T-helper 2 cell treated with Interferon-gamma antibody and Interleukin-4, amounts not matched to agents 100 ng/mL and 5 ng/mL, for 36 hours (primary cell): Measurements from ENCODE around the gene MGLL. TPM values are rescaled to one million over a fixed set of nuclear protein-coding genes. Genes with fewer than 3 reads are reported as not detected.

ENCODE experiments used
- intact Hi-C: fragments of 100-400 bp; cut with micrococcal nuclease; formaldehyde crosslinking; loops from one replicate; pipeline ENCODE4 v1.15.1; 2023
- total RNA-seq: library from RNA; stranded (reverse); gene quantifications from 2 replicates; pipeline ENCODE4 v1.2.3, GENCODE V29; 2022

Gene MGLL
- total RNA-seq, 1 donor from 2014 or later = 3.8 TPM

DNA sequence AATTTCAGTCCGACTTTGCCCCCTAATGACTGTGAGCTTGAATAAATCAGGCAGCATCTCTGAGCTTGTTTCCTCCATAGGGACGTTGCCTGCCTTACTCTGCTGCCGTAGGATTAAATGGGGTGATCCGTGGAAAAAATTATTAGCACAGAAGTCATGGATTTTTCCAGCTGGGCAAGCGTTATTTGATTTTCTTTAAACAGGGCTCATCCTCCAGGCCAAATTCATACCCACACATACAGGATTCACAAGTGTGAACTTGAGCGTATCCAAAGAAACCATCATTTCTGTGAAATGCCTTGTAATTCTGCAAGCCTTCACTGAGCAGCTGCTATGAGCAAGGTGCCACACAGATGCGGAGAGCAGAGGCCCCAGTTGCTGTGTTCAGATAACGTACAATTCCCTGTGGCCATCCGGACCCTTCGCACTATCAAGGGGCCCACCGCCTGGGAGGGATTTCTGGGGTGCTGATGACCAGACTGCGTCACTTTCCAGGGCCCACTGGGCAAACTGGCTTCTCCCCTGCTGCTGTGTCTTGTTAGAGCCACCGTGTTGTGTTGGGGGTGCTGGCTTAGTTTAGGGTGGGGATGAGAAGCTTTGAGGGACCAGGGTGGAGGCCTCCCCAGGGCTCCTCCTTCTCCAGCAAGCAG lies 61.4 kb downstream of the MGLL start:
- intact Hi-C loops = no loop called here

DNA sequence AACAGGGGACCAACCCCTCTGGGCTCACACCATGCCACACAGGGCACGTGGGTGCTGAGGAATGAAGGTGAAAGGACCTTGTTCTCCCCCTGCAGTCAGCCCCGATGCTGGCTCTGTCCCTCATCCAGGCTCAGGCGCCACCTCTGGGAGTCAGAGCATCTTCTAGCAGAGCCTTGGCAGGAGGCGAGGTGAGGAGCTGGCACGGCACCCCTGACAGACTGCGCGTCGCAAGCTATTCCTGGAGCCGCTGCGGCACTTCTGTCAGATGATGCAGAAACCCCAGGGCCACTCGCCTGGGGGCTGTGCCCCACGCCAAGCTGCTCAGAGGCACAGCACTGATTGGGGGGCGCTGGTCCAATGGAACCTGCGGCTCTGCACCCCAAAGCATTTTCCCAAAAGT lies 62.0 kb downstream of the MGLL start:
- intact Hi-C loops = no loop called here

DNA sequence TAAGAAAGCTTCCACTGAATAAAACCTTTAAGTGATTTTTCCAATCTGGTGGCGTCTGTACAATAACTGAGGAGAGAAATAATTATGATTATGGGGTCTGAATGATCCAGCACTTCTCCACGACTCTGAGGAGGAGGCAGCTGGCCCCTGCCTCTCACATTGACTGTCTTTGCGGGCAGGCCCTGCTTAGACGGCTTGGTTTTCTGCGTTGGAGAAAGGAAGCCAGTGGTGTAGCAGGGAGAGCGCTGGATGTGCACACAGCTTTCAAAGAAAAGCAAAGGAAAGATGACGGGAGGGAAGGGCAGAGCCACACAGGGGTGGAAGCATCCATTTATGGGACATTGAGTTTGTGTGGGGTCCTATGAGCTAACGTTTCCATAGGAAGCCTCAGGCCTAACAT lies 62.5 kb downstream of the MGLL start:
- intact Hi-C loops = no loop called here

DNA sequence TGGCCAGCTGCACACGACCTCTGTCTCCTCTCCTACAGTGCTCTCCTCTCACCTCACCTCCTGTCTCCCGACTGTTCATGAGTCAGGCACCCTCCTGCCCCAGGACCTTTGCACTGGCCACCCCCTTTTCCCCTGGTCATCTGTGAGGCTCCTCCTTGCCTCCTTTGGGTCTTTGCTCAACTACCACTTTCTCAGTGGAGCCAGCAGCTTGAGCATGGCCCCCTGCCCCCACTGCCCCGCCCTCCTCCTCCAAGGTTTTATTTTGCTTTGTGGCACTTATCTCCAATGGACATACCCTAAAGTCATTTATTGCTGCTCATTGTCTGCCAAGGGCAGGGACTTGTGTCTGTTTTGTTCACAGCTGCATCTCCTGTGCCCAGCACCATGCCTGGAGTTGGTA lies 64.3 kb downstream of the MGLL start:
- intact Hi-C loops = no loop called here

DNA sequence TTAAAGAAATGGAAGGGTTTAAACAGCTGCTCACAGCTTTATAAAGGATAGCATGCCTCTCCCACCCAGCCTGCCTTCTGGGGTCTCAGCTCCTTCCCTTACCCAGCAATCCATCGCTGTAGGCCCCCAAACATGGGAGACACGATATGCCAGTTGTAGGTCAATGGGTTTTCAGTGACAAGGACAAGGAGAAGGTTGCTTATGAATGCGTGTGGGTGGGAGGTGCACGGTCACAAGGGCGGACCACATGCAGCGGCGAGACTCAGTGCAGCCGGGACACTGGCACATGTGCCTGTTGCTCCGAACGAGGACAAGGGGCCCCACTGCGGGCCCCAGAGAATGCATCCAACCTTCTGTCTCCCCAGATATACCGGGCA lies 67.0 kb downstream of the MGLL start:
- intact Hi-C loops = no loop called here

DNA sequence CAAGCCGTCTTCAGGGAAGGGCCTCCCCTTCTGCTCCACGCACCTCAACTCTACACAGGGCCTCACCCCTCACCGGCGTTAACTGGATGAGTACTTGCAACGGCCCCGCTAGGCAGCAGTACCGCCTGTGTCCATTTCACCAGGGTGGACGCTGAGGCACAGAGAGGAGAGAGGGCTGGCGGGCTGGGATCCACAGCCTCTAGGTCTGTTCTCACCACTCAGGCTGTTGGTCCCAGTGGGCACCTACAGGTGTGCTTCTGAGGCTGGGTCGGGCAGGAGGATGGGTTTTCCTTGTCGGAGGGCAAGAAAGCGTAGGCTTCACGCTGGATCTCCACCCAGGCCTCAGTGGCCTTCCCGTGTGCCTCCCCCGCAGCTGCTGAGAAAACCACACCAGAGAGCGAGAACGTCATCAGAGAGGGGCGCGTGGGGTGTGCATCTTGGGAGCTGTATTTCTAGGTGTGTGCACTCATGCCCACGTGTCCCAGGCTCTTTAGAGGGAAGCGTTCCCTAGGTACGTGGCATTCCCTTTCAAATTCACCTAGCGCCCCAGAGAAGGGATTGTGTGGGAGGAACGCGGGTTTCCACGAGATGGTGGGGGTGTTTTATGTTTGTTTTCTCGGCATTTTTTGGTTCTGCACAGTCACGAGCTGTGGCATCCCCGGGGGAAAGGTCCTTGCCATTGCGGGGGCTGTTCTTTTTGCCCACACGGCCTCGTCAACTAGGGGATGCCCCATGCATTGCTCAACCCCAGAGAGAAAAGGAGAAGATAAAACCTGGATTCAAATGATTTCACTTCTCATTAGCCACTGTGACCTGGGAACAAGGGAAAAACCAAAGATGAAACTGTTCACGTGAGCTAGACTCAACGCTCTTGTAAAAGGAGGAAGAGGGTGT lies 67.7 kb downstream of the MGLL start:
- intact Hi-C loops = no loop called here

DNA sequence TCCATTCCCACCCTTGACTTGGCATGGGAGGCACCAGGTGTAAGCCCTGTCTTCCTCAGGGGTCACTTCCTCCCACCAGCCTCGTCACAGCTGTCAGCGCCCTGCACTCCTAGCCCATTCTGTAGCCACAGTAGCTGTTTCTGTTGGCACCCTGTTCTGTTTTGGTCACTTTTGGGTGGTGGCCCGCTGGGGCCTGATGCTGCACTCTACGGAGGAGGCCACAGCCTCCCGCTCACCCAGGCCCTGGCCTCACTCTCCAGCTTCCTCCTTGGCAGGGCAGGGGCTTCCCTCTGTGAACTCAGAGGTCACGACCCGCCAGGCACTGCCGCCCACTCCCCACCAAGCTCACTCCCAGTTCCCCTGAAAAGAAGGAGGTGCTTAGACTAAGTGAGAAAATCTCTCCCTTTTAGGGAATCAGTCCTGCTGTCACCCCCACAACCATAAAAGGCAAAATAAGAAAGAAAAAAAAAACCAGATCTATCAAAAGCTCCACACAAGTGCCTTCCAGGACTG lies 68.4 kb downstream of the MGLL start:
- intact Hi-C loops = no loop called here

DNA sequence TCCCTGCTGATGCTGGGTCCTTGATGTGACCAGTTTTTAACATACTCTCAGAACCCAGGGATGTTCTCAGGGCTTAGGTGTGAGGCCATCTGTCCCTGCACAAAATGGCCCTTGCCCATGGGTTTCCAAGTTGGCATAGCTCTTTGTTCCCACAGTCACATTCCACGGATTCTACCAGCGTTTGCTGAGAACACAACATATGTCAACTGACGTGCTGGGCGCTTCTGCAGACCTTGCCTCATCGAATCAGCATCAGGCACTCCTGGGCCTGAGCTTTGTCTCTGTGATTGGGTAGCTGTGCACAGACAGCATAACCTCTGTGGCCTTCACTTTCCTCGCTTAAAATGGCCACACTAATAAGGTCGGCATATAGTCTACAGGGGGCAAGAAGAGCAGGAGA lies 69.0 kb downstream of the MGLL start:
- intact Hi-C loops = no loop called here

DNA sequence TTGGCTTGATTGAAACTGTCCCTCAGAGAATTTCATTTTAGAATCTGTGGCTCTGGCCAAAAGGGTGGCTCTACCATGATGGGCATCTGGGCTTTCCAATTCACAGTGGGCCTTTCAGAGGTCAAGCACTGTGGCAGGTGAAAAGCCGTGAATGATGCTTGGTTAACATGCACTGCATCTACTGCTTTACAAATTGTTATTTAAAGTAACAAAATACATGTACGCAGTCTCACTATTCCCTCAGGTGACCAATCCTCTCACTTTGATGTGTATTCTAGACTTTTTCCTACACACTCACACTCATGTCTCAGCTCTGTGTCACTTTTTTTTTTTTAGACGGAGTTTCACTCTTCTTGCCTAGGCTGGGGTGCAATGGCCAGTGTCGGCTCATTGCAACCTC lies 70.5 kb downstream of the MGLL start:
- intact Hi-C loops = no loop called here

DNA sequence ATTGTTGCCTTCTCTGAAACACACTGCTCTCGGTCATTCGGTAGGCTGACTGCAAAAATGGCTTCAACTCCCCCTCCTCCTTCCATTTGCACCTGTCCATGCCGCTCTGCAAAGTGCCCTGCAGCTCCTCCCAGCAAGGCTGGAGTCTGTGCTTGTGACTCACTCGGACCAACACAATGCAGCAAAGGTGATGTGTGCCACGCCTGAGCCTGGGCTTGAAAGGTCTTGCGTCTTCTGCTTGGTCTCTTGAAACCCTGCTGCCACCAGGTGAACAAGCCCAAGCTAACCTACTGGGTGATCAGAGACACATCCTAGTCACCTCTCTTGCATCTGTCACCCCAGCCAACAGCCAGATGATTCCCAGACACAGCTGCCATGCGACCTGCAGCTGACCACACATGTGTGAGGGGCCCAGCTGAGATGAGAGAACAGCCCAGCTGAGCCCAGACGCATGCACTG lies 71.1 kb downstream of the MGLL start:
- intact Hi-C loops = no loop called here

DNA sequence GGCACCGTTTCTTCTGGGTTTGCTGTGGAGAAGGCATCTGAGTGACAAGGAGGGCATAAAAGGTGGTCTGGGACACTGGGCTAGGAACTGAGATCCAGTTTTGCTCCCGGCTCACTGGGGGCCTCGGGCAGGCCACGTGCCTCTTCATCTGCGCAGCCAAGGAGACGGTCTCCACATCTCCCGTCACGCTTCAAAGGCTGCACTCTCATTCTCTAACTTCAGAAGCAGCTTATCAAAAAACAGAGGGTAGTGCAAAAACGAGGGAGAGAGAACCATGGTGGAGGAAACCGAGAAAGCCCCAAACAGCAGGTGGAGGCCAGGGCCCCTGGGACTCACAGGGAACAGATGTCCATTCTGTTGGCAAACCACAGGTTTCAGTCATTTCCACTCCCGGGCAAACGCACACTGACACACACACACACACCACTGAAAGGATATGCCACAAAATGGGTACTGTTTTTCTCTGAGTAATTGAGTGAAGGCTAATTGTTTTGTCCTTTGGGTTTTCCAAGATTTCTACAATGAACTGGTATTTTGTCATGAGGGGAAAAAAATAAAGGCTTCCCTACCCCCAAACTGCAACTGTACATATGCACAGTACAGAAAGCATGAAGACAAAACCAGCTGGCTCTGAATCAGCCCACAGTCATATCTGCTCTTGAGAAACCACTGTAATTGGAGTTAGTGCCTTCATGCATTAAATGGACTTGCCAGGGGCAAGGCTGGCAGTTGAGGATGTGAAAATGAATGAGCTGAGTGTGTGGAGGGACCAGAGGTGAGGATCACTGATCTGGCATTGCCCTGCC lies 71.9 kb downstream of the MGLL start:
- intact Hi-C loops = no loop called here

DNA sequence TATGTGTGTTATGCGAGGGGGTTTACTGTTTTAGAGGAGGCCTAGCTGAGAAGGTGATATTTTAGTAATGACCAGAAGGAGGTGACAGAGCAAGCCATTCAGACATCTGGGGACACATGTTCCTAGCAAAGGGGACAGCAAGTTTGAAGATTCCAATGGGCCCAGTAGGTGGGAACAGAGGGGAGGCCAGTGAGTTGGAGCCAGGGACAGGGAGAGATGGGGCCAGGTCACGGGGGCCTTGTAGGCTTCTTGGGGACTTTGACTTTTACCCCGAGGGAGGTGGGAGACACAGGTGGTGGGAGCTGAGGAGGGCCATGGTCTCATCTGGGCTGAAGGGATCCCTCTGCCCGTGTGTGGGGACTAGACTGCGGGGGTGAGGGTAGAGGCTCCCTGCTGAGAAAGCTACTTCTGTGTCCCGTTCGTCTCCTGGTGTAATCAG lies 72.5 kb downstream of the MGLL start:
- intact Hi-C loops = no loop called here

DNA sequence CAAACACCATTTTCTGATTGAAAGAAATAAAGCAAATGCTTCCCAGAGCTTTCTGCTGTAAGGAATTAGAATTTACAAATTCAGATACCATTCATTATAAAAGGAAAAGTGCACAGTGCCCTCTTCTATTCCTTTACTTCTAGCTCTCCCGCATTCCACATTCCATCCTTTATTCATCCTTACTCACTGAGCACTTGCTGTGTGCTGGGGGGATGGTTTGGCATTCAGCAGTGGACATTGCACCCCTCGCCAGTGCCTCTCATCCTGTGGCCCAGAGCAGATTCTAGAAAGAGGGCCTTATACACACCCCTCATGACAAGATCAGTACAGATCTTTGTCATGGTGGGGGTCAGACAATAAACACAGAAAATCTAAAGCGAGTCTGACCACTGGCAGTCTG lies 73.0 kb downstream of the MGLL start:
- intact Hi-C loops = no loop called here

DNA sequence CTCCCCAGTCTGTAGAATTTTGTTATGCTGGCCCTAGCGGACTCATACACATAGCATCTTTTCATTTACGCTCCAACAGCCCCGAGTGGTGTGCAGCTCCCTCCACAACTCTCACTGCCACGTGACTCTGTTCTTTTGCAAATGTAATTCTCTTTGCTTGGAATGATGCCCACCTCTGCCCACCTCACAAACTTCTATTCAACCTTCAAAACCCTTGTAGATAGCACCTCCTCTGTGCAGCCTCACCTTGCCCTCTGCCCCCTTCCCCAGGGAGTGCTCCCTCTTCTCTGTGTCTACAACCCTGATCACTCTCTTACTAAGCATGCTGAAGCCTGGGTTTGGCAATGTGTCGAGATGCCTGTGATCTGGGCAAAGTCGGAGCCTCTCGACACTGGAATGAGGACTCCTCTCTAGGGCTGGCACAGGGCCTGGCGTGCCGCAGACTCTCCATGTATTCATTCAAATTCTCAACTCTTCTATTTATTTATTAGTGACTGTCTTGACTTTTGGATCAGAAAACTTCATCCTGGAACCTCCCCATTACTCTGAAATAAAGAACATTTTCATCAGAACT lies 73.5 kb downstream of the MGLL start:
- intact Hi-C loops = no loop called here

DNA sequence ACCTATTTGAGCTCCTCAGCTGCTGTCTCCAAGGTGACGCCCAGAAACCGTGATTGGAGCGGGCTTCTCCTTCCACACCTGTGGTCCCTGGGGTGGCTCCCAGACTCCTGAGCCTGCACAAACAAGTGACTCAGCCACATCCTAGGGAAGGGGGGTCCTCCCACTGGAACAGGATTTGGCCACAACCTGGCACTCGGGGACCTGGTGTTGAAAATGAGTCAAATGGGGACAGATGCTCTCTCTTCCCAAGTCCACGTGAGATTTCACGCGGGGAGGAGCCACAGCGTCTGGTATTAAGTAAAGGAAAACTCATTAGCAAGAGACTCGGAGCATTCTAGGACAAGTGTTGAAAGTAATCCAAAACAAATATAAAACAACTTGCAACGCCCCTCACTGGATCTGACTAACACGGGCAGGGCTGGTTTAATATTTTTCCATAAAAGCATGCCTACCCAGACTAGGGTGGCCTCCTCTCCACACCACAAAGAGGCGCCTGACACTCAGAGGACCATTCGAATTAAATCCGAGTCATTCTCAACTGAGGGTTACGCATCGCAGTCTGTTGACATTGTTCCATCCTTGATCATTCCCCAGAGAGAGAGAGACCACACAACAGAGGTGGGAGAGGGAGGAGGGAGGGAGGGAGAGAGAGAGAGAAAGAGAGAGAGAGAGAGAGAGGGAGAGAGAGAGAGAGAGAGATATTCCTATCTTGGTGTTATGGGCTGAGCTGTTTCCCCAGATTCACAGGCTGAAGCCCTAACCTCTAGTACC lies 74.4 kb downstream of the MGLL start:
- intact Hi-C loops = no loop called here

DNA sequence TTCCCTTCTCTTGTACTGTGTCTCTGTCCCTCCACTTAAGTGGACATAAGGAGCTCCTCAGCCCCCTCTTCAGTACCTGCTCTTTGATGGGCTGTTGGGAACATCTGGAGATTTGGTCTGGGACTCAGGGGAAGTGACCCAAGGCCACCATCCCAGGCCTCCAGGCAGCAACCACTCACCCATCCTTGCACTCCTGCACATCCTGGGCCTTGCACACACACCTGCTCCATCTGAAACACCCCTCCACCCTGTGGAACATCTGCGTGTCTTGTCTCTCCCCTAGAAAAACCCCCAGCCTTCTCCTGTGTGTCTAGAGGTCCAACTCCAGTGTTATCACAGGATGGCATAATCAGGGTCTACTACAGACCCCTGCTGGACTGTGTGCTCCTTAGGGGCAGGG lies 75.2 kb downstream of the MGLL start:
- intact Hi-C loops = no loop called here

DNA sequence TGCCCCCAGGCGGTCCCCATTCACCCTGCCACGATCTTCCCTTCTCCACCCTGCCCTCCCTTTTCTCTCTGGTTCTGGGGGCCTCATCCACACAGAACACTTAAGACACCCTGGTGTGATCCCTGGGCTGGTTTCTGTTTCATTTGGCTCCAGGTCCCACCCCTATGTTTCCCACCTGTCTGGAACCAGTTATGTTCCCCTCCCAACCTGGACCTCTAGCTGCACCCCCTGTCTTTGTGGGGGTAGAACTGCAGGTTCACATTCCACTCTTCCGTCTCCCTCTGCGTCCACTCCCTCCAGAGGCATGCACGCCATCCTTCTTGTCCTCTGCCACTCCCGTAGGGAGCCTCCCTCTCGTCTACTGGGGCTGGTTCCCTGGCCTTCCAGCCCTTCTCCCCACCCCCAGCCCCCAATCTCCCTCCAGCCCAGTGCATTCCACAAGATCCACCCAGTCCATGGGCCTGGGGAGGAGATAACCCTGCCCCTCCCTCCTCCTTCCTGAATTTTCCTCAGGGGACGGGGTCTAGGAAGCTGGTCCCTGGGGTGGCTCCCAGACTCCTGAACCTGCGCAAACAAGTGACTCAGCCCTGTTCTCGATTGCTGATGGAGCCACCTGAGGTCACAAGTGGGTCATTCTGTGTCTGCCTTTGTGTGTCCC lies 75.8 kb downstream of the MGLL start:
- intact Hi-C loops = no loop called here

DNA sequence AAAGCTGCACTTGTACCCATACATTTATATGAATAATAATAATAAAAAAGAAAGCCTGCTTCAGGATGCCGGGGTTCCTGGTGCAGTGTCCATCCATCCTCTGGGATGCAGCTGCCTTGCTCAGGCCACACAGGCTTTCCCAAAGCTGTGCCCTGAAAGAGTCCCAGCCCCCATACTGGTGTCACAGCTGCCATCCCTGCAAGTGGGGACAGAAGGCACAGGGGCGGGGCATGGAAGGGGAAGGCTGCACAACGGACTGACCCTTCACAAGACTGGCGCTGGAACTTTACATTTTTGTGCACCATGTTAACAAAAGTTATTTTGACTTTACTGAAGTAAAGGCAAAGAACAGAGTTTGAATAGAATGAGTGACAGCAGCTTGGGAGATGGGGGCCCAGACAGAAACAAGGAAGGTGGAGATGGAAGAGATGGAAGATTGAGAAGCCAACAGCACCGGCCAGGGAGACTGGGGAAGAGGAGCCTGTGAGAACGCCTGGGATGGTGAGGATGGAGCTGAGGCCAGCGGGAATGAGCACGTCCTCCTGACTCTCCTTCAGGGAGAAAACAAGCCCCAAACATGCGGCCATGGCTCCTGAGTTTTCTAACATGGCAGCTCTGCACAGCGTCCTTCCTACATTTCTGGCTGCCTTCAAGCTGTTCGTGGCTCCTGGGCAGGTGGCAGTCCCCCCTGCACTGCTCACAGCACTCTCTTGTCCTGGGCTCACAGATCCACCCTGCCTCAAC lies 76.5 kb downstream of the MGLL start:
- intact Hi-C loops = no loop called here

DNA sequence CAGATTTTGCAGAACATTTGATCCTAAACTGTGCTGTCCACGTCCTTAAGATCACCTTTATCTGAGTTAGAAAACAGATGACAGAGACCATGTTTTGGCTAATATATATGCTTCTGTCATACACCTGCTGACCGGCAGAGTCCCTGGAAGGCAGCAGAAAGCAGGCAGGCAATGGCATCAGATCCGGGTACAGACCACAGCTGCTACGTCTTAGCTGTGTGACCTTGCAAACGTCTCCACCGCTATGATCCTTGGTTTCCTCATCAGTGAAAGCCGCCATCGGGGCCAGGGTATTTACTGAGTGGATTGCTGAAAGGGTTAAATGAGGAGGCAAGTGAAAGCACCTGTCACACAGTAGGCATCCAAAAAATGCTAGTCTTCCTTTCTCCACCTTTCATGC lies 77.4 kb downstream of the MGLL start:
- intact Hi-C loops = no loop called here
